Cardiac muscle cell (in vitro differentiated cells and primary cell): ENCODE data around the gene AXIN1. TPM values are rescaled to one million over a fixed set of nuclear protein-coding genes. Genes with fewer than 3 reads are reported as not detected.
"Not testable (repeated sequence)": the region's sequence is repeated elsewhere in the genome, so short reads cannot be mapped to it uniquely, and the experiment has no call there.

Experiments used
- DNase-seq, 2 donors: peaks; one replicate each; pipeline versions ENCODE4 v3.0.0 to v3.0.0-alpha.2; 2010 to 2017; ENCODE audit warnings: low read depth in 1 of 2, low spot score in 1 of 2
- H3K27ac ChIP-seq: fragments of 200-600 bp; sonication (generic); 2 replicates; pipeline ENCODE4 v1.5.1; 2016
- H3K27me3 ChIP-seq: fragments of 200-600 bp; sonication (generic); 2 replicates; pipeline ENCODE4 v1.6.0; 2016; ENCODE audit warnings: control low read depth
- H3K36me3 ChIP-seq: fragments of 200-600 bp; sonication (generic); 2 replicates; pipeline ENCODE4 v1.5.1; 2016; ENCODE audit warnings: control low read depth
- H3K4me1 ChIP-seq: fragments of 200-600 bp; sonication (generic); 2 replicates; pipeline ENCODE4 v1.8.1; 2017; ENCODE audit warnings: low read depth, mild to moderate bottlenecking, mixed run types
- H3K4me3 ChIP-seq: fragments of 200-600 bp; sonication (generic); 2 replicates; pipeline ENCODE4 v1.5.1; 2016; ENCODE audit warnings: mild to moderate bottlenecking
- H3K9me3 ChIP-seq: fragments of 200-600 bp; sonication (generic); 2 replicates; pipeline ENCODE4 v1.5.1; 2017; ENCODE audit warnings: low read depth, mild to moderate bottlenecking, control low read depth
- polyA plus RNA-seq: library from polyadenylated mRNA; unstranded; fragments of >200 nt; fragmentation: Nextera tagmentation; extraction: Ambion mirVana; gene quantifications from 2 replicates; pipeline ENCODE4 v1.2.1, GENCODE V29; 2016
- total RNA-seq: library from RNA; depleted of rRNA; stranded (reverse); fragments of >200 nt; gene quantifications from 2 replicates; pipeline ENCODE4 v1.2.3, GENCODE V29; 2016
- TF ChIP-seq, protein P1 (sequence below): IDR thresholded peaks from 2 replicates; pipeline ENCODE4 v1.5.1; 2012; ENCODE audit warnings: low read depth, mild to moderate bottlenecking, low read length

AXIN1 gene
- total and polyA plus RNA-seq, 2 experiments from 2014 or later: 16.5 to 49.7 TPM

DNA sequence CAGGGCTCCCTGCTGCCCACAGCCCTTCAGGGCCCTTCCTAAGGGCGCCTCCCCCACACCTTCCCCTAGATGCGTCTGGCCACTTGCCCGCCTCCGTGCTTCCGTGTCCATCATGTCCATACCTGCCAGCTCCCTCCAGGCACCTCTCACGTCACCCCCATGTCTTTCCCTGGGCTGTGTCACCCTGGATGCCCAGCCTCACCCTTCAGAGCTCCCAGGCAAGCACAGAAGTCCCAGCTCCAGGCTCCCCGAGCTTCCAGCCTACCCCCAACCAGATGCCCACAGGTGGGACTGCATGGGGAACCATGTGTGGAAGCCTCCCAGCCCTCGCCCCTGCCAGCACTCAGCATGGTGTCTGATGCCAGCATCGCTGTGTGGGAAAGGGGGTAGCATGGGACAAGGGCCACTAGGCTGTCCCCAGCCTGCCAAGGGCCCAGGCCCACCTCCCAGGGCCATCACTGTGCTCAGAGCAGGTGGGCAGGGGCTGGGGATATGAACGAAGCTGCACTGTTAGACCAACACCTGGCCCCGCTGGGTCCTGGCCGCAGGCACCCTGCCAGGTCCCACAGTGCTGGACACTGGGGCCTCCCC lies 1.9 kb upstream of the AXIN1 start:
- H3K27ac ChIP-seq: no peak overlapping the region
- H3K27me3 ChIP-seq: no peaks in the 10 kb centered on the region
- TF ChIP-seq, protein P1, sequence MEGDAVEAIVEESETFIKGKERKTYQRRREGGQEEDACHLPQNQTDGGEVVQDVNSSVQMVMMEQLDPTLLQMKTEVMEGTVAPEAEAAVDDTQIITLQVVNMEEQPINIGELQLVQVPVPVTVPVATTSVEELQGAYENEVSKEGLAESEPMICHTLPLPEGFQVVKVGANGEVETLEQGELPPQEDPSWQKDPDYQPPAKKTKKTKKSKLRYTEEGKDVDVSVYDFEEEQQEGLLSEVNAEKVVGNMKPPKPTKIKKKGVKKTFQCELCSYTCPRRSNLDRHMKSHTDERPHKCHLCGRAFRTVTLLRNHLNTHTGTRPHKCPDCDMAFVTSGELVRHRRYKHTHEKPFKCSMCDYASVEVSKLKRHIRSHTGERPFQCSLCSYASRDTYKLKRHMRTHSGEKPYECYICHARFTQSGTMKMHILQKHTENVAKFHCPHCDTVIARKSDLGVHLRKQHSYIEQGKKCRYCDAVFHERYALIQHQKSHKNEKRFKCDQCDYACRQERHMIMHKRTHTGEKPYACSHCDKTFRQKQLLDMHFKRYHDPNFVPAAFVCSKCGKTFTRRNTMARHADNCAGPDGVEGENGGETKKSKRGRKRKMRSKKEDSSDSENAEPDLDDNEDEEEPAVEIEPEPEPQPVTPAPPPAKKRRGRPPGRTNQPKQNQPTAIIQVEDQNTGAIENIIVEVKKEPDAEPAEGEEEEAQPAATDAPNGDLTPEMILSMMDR: no peak
- no peak for DNase-seq
- H3K36me3 ChIP-seq: no peaks in the 10 kb centered on the region
- no peaks in the 10 kb centered on the region for H3K4me1 ChIP-seq
- no peak overlapping the region for H3K4me3 ChIP-seq
- no peaks in the 10 kb centered on the region for H3K9me3 ChIP-seq

DNA sequence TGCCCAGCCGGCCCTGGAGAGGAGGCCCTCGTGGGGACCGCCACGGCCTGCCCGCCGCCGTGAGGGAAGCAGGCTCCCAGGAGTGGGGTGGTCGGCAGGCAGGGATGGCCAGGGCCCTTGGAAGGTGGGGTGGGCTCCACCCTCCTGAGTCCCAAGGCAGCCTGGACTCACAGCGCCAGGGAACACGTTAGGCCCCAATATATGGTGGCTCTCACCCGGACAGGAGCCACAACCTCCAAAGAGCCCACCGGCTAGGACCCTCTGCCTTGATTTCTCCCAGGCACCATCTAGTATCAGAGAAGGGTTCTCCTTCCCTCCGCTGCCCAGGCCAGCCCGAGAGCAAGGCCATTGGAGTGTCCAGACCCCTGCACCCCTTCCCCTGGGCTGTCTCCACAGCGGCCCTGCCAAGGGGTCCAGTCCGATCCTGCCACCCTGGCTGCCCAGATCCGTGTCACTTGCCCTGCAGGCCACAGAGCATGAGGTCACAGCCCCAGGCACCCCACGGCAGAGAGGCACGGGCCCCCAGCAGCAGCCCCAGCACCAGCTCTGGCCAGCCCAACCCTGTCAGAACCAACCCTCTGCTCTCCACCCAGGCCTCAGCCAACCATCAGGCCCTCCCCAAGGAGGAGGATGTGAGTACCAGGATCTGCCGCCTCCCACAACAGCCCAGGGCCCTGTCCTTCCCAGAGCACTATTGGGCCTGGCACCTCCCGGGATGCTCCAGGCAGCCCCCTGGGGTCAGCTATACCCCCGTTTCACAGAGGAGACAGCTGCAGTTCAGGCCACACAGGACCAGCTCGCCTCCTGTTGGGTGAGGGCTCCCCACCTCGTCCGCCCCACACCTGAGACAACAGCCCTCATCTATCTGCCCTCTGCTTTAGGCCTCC lies 1.1 kb upstream of the AXIN1 start:
- H3K27ac ChIP-seq: no peak overlapping the region
- H3K4me3 ChIP-seq: peak overlapping the region; percentile 34
- DNase-seq: no peak
- no peaks in the 10 kb centered on the region for H3K9me3 ChIP-seq
- TF ChIP-seq, protein P1: no peak
- no peaks in the 10 kb centered on the region for H3K27me3 ChIP-seq
- H3K36me3 ChIP-seq: no peaks in the 10 kb centered on the region
- H3K4me1 ChIP-seq: no peaks in the 10 kb centered on the region

DNA sequence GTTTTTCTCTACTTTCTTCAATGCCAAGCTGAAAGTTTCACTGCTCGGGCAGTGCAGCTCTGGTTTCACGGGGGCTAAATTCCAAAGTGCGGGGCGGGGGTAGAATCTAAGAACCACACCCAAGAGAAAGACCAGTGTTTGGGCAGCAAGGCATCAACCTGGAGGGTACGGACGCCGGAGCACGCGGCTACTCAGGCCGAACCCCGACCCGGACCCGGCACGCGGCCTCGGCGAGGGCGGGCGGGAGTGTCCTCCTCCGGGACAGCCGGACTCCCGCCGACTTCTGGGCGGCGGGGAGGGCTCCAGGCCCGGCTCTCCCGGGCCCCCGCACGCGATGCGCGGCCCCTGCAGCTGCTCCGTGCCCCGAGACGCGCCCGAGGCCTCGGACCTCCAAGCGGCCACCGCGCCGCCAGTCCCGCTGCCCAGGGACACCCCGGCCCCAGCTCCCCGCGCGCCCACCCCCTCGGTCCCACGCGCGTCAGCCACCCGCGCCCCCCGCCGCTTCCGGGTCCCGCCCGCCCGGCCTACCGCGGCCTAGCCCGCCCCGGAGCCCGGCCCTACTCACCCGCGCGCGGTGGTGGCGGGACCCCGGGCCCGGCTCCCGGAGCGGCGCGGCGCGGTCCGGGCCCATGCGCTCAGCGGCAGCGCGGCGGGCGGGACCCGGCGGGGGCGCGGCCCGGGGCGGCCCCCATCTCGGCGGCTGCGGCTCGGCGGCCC lies 561 bp downstream of the AXIN1 start:
- TF ChIP-seq, protein P1: no peak
- Histone ChIP-seq H3K4me1 (peaks cover 6% of the 10 kb centered on the region), H3K27ac (peak overlapping the region; percentile 66), H3K36me3 (no peaks in the 10 kb centered on the region), H3K4me3 (peak overlapping the region; percentile 87), H3K9me3 (no peaks in the 10 kb centered on the region), H3K27me3 (no peaks in the 10 kb centered on the region)
- peak in 1 of 2 donors; percentile 52 for DNase-seq

DNA sequence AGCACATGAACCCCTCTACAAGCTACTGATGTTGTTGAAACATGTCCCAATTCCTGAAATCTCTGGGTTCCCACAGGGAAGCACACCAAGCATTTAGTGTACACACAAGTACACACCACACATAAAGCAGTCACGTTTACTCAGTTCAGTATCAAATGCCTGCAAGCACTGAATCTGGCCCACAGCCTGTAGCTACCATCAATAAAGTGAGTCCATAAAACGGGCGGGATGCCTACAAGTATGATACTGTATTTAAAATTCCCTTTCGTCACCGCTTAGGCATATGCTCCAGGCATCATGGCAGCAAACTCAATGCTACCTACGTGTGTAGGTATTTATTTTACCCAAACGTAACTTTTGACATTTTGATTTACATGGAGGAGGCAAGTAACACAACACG lies 2.3 kb downstream of the AXIN1 start:
- no peak overlapping the region for H3K27ac ChIP-seq
- H3K9me3 ChIP-seq: no peaks in the 10 kb centered on the region
- DNase-seq: no peak
- H3K27me3 ChIP-seq: no peaks in the 10 kb centered on the region
- H3K4me3 ChIP-seq: no peak overlapping the region
- peaks cover 6% of the 10 kb centered on the region for H3K4me1 ChIP-seq
- TF ChIP-seq, protein P1: no peak
- H3K36me3 ChIP-seq: no peaks in the 10 kb centered on the region

DNA sequence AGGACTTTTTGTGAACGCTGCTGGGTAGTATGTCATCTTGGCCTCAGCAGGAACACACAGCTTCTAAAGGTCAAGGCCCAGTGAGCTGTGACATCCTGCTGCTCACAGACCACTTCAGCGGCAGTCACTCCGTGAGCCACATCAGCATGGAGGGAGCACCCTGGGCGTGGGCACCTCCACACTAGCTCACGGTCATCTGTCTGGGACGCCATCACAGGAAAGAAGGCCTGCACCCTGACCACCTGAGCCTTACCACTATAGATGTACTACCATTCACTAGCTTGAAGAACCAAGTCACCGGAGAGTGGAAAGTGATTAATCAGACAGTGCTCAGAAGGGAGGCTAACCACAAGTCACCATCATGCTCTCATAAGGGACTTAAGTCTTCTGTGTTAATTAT lies 3.3 kb downstream of the AXIN1 start:
- H3K4me3 ChIP-seq: no peak overlapping the region
- no peak for DNase-seq
- no peaks in the 10 kb centered on the region for H3K27me3 ChIP-seq
- TF ChIP-seq, protein P1: no peak
- no peak overlapping the region for H3K27ac ChIP-seq
- no peaks in the 10 kb centered on the region for H3K36me3 ChIP-seq
- peaks cover 6% of the 10 kb centered on the region for H3K4me1 ChIP-seq
- H3K9me3 ChIP-seq: no peaks in the 10 kb centered on the region

DNA sequence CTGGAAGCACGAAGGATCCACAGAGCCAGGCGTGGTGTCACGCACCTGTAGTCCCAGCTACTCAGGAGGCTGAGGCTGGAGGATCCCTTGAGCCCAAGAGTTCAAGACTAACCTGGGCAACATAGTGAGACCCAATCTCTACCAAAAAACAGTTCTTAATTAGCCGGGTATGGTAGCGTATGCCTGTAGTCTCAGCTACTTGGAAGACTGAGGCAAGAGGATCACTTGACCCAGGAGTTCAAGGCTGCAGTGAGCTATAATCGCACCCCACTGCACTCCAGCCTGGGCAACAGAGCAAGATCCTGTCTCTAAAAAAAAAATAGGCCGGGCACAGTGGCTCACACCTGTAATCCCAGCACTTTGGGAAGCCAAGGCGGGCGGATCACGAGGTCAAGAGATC lies 4.0 kb downstream of the AXIN1 start:
- not testable (repeated sequence) for H3K4me1 ChIP-seq, H3K27me3 ChIP-seq

More for the DNA sequence above, 4.0 kb downstream of the AXIN1 start:
- not testable (repeated sequence) for DNase-seq, H3K36me3 ChIP-seq, H3K27ac ChIP-seq, H3K4me3 ChIP-seq, H3K9me3 ChIP-seq
